Inferior parietal cortex (tissue), 1 donor: Measurements from ENCODE around the gene TRIM24.
"Not testable (repeated sequence)": the region's sequence is repeated elsewhere in the genome, so short reads cannot be mapped to it uniquely, and the experiment has no call there.

Source experiments
- DNase-seq: peaks from one replicate; pipeline ENCODE4 v3.0.0-alpha.2; 2016; ENCODE audit errors: extremely low spot score

TRIM24 gene

GRCh38 chr7:138460176-138460648, at the start of gene TRIM24:
Gene TRIM24, plus strand, starts transcription at chr7:138460259. Its CDS starts 290 bp downstream, at chr7:138460549.
- DNase-seq = no peak

- DNase-seq = not testable (repeated sequence)
Measured at GRCh38 chr7:138412077-138412476, 48.0 kb upstream of the TRIM24 start.

- not testable (repeated sequence) for DNase-seq
Measured at GRCh38 chr7:138412921-138413320, 47.1 kb upstream of the TRIM24 start.

- DNase-seq = no peak
Measured at GRCh38 chr7:138417078-138417700, 42.9 kb upstream of the TRIM24 start.

GRCh38 chr7:138417764-138418163, 42.3 kb upstream of the TRIM24 start:
- no peak for DNase-seq

GRCh38 chr7:138418403-138418802, 41.7 kb upstream of the TRIM24 start:
- not testable (repeated sequence) for DNase-seq

GRCh38 chr7:138425026-138425425, 35.0 kb upstream of the TRIM24 start:
- no peak for DNase-seq

GRCh38 chr7:138429577-138430250, 30.3 kb upstream of the TRIM24 start:
- DNase-seq = no peak

GRCh38 chr7:138431517-138431916, 28.5 kb upstream of the TRIM24 start:
- no peak for DNase-seq

- no peak for DNase-seq
Measured at GRCh38 chr7:138433583-138434443, 26.2 kb upstream of the TRIM24 start.

GRCh38 chr7:138434597-138435019, 25.5 kb upstream of the TRIM24 start:
- DNase-seq = no peak

- no peak for DNase-seq
Measured at GRCh38 chr7:138435231-138435919, 24.7 kb upstream of the TRIM24 start.

- no peak for DNase-seq
Measured at GRCh38 chr7:138436388-138436787, 23.7 kb upstream of the TRIM24 start.

- no peak for DNase-seq
Measured at GRCh38 chr7:138440460-138440859, 19.6 kb upstream of the TRIM24 start.

- DNase-seq = no peak
Measured at GRCh38 chr7:138442822-138443221, 17.2 kb upstream of the TRIM24 start.

GRCh38 chr7:138449580-138449979, 10.5 kb upstream of the TRIM24 start:
- no peak for DNase-seq

GRCh38 chr7:138455609-138456008, 4.5 kb upstream of the TRIM24 start:
- DNase-seq = no peak

GRCh38 chr7:138456220-138456619, 3.8 kb upstream of the TRIM24 start:
- no peak for DNase-seq

GRCh38 chr7:138458576-138459412, 1.3 kb upstream of the TRIM24 start:
- DNase-seq = no peak

GRCh38 chr7:138459413-138460175, 465 bp upstream of the TRIM24 start:
- DNase-seq = peak; percentile 97
